ENCODE results near the gene LENEP. TPM values are rescaled to one million over a fixed set of nuclear protein-coding genes. Genes with fewer than 3 reads are reported as not detected.

The LENEP gene
- total RNA-seq, 1 experiment from 2014 or later = 2.8 TPM

DNA sequence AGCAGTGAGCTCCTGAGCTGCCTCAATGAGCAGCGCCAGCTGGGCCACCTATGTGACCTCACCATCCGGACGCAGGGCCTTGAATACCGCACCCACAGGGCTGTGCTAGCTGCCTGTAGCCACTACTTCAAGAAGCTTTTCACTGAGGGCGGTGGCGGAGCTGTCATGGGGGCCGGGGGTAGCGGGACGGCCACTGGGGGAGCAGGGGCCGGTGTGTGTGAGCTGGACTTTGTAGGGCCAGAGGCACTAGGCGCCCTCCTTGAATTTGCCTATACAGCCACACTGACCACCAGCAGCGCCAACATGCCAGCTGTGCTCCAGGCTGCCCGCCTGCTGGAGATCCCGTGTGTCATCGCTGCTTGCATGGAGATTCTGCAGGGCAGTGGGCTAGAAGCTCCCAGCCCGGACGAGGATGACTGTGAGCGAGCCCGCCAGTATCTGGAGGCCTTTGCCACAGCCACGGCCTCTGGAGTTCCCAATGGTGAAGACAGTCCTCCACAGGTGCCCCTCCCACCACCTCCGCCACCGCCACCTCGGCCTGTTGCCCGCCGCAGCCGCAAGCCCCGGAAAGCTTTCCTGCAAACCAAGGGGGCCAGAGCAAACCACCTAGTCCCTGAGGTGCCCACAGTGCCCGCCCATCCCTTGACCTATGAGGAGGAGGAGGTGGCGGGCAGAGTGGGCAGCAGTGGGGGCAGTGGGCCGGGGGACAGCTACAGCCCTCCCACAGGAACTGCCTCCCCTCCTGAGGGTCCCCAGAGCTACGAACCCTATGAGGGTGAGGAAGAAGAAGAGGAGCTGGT, 21.5 kb downstream of the LENEP start:
- H3K27ac ChIP-seq (ENCODE audit: insufficient read length, low read depth, low read length) = no peak overlapping the region
- TF ChIP-seq, protein P1, sequence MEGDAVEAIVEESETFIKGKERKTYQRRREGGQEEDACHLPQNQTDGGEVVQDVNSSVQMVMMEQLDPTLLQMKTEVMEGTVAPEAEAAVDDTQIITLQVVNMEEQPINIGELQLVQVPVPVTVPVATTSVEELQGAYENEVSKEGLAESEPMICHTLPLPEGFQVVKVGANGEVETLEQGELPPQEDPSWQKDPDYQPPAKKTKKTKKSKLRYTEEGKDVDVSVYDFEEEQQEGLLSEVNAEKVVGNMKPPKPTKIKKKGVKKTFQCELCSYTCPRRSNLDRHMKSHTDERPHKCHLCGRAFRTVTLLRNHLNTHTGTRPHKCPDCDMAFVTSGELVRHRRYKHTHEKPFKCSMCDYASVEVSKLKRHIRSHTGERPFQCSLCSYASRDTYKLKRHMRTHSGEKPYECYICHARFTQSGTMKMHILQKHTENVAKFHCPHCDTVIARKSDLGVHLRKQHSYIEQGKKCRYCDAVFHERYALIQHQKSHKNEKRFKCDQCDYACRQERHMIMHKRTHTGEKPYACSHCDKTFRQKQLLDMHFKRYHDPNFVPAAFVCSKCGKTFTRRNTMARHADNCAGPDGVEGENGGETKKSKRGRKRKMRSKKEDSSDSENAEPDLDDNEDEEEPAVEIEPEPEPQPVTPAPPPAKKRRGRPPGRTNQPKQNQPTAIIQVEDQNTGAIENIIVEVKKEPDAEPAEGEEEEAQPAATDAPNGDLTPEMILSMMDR (conservative IDR thresholded peaks at IDR 0.05) = no peak
- H3K56ac ChIP-seq (ENCODE audit: insufficient read length, low read depth, low read length) = no peak overlapping the region
- Mint-ChIP-seq H3K4me1 (peaks cover 38 to 66% of the 10 kb centered on the region in 2 experiments), H3K27me3 (ENCODE audit: low read depth) (no peaks in the 10 kb centered on the region), H3K27ac (no peak overlapping the region), H3K36me3 (ENCODE audit: insufficient read depth in 1 of 3, low read depth in 3 of 3) (peaks cover 8 to 39% (median 23%) of the 10 kb centered on the region in 3 experiments; a peak in 6 of 7 replicates), H3K9me3 (no peaks in the 10 kb centered on the region; a peak in 1 of 5 replicates), H3K4me3 (no peak overlapping the region)
- H2BK5ac ChIP-seq (ENCODE audit: insufficient read length, low read length) = no peak overlapping the region
- no peaks in the 10 kb centered on the region for H4K20me1 ChIP-seq (ENCODE audit: control insufficient read depth, insufficient read depth, insufficient read length)
- no peak overlapping the region for H2BK120ac ChIP-seq (ENCODE audit: low read depth, low read length, poor library complexity, severe bottlenecking)
- WGBS (ENCODE audit: extremely low coverage, insufficient read length, low lambda C conversion rate) = no CpG with 5 or more reads among the region's 31 CpGs
- no peak overlapping the region for H2BK15ac ChIP-seq (ENCODE audit: low read depth, low read length)
- no peak overlapping the region for H3K23ac ChIP-seq (ENCODE audit: insufficient read length, low read depth, low read length)
- H3K4ac ChIP-seq (ENCODE audit: low read depth, low read length) = no peak overlapping the region
- peaks cover 3% of the 10 kb centered on the region; the same call in 1 of the 2 replicates for H3K4me1 ChIP-seq (ENCODE audit: insufficient read depth, low read length)
- H3K14ac ChIP-seq (ENCODE audit: insufficient read depth, low read length) = no peak overlapping the region
- H3K9ac ChIP-seq (ENCODE audit: extremely low read depth, insufficient read length, low read length) = no peak overlapping the region
- no peaks in the 10 kb centered on the region for H3K27me3 ChIP-seq (ENCODE audit: insufficient read depth, low read length)
- no peaks in the 10 kb centered on the region for H3K23me2 ChIP-seq (ENCODE audit: insufficient read length, low read depth, low read length, poor library complexity, severe bottlenecking)
- no peak overlapping the region for H3T11ph ChIP-seq (ENCODE audit: low read length)
- H2AK5ac ChIP-seq (ENCODE audit: insufficient read length, low read length) = no peak overlapping the region
- no peak overlapping the region for H2BK20ac ChIP-seq (ENCODE audit: low read depth, low read length, poor library complexity, severe bottlenecking)
- H3K9me3 ChIP-seq (ENCODE audit: control insufficient read depth, low read depth, low read length) = no peaks in the 10 kb centered on the region
- no peaks in the 10 kb centered on the region for H3K79me1 ChIP-seq (ENCODE audit: insufficient read depth, low read depth, low read length, poor library complexity, severe bottlenecking)
- no peak overlapping the region for H2BK12ac ChIP-seq (ENCODE audit: insufficient read length, low read depth, low read length)
- no peak for DNase-seq
- no peak overlapping the region for H4K91ac ChIP-seq (ENCODE audit: insufficient read length, low read depth, low read length)
- H4K8ac ChIP-seq (replicated peaks; ENCODE audit: insufficient read length, low read depth, low read length) = no peak overlapping the region
- no peak overlapping the region for H3K18ac ChIP-seq (ENCODE audit: insufficient read length, low read depth, low read length)
- no peaks in the 10 kb centered on the region; the same call in 1 of the 2 replicates for H3K79me2 ChIP-seq (ENCODE audit: insufficient read depth, low read length)
- no peak overlapping the region for H4K5ac ChIP-seq (ENCODE audit: insufficient read length, low read depth, low read length)
- H3K4me2 ChIP-seq (ENCODE audit: insufficient read depth, insufficient read length, low read length) = no peak overlapping the region
- no peak overlapping the region for H2AFZ ChIP-seq (ENCODE audit: low read length)
